SKM-1 (cell line): Measurements from ENCODE around the gene CDK18.
"Not testable (repeated sequence)": the region's sequence is repeated elsewhere in the genome, so short reads cannot be mapped to it uniquely, and the experiment has no call there.

Source experiments
- DNase-seq: peaks from one replicate; lab custom pipeline; 2025; ENCODE audit not compliant: unreplicated experiment; lab: John Stamatoyannopoulos, UW

Gene CDK18

DNA sequence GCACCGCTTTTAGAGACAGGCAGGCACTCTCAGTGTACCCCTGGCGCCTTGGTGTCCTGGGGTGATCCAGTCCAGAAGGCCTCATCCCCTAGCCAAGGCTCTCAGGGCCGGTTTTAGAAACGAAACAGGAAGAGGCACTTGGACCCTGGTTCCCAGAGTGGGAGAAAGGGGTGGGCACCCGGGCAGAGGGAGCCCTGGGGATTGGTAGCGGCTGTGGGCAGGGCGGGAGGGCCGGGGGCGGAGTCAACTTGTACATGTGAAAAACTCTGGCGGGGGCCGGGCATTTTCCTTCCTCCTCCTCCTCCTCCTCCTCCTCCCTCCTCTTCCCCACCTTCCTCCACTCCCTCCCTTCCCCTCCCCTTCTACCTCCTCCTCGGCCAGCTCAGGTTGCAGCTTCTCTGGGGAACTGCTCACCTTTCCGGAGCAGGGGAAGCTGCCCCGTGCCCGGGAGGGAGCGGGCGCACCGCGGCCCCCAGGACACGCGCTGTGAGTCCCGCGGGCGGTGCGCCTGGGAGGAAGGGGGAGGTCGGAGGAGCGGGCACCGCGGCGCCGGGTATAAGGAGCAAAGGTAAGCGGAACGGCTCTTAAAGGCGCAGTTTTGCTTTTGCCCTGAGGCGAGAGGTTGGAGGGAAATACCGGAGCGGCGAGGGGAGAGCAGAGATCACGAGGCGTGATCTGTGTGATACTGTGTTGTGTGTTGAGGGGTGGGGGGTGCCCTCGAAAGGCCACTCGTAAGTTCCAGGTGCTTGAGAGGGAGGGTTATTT is at the start of gene CDK18:
CDK18 (plus strand) TSS at position 359 of the 765 bp plus-strand sequence. CDS start 18,499 bp downstream, outside the sequence.
- peak; percentile 70 for DNase-seq

- DNase-seq = no peak
Observed at GRCh38 chr1:205454903-205455335, 49.5 kb upstream of the CDK18 start.

DNA sequence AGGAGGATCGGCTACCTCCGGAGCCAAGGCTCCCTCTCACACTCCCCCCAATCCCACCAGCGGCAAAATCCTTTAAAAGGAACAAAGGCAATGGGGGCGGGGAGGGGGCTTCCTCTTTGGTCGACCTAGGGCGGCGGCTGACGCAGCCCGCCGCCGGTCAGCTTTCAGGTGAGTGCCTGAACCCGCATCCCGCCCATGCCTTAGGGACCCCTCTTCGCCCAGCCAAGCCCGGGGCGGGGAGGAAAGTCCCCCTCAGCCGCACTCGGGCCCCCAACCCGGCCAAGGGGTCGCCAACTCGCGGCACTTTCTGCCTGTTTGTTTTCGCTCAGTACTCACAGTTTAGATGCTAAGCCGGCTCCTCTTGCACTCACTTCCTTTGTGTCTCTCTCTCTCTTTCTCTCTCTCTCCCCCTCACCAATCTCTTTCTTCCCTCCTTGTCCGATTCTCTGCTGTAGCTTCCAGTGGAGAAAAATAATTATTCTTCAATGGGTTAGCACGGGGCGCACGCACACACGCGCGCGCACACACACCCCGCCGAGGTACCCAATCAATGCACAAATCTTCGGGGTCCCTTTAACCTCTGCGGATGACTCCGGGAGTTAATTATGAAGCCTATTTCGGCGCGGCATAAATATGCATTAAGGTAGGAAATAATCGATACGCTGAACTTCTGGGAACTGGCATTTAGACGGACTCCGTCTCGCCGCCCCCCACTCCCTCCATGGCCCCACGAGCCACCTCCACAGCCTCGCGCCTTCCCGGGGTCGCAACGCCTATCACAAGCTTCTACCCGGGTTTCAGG is 48.7 kb upstream of the CDK18 start, which contains the start of gene BLACAT1:
BLACAT1 (minus strand) TSS at position 465 of the 802 bp plus-strand sequence.
- no peak for DNase-seq

DNA sequence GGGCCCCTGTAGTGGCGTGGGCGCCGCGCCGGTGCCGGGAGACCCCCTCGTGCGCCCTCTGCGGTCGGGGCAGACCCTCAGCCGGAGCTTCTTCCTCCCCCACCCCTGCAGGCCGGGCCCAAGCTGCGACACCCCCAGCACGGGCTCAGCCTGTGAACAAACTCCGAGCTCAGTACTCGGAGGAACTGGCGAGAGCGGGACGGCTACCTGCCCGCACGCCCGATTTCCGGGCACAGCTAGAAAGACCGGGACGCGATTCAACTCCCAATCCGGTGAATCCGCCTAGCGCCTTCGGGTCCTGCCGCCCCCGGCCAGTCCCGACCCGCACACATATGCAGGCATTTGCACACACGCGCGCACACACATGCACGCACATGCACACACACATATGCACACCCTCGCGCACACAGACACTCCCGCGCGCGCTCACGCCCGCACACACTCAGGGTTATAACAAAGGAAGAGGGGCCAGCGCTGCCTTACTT is 48.0 kb upstream of the CDK18 start:
- no peak for DNase-seq

GRCh38 chr1:205456868-205457745 is 47.4 kb upstream of the CDK18 start:
- no peak for DNase-seq

- no peak for DNase-seq
Observed at GRCh38 chr1:205458777-205459566, 45.5 kb upstream of the CDK18 start.

DNA sequence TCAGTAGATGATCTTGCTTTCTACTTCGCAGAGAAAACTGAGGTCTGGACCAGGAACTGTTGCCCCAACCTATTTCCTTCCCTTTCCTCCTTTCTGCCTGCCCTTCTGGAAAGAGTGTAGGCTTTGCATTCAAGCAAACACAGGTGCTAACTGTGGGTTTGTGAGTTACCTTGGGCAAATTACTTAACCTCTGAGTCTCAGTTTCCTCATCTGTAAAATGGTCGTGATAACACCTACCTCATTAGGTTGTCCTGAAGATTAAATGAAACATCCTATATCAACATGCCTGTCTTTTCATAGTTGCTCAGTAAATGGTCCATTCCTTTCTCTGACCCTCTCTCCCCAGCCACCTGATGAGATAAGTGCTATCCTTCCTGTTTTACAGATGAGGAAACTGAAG is 39.1 kb upstream of the CDK18 start:
- no peak for DNase-seq

GRCh38 chr1:205466595-205467220 is 37.8 kb upstream of the CDK18 start:
- DNase-seq = no peak

- no peak for DNase-seq
Observed at GRCh38 chr1:205470131-205470530, 34.3 kb upstream of the CDK18 start.

DNA sequence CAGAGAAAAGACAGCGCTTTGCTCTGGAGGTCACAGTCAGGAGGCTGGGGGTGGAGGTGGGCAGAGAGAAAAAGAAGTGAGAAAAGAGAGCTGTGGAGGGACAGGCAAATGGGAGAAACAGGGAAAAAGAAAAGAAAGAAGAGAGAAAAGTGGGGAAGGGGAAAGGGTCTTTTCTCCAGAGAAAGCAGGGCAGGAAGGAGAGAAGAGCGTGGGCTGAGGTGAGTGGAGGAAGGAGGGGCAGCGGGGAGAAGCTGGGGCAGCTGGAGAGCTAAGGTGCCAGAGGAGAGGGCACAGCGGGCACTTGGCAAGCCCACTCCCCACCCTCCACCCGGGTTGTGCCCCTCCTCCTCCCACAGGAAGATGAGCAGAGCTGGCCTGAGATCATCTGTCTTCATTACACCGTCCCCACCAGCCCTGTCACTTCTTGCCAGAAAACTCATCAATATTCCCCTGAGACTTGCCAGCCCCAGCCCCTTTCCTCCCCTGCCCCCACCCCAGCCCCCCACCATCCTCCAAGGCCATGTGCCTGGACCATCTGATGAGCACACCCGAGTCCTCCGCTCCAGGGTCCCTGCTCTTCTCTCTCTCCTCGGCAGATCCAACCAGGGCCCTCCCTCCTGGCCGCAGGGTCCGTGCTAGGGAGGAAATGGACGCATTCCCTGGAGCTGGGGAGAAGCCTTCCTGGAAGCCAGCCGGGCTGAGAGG is 31.6 kb upstream of the CDK18 start:
- DNase-seq = no peak

DNA sequence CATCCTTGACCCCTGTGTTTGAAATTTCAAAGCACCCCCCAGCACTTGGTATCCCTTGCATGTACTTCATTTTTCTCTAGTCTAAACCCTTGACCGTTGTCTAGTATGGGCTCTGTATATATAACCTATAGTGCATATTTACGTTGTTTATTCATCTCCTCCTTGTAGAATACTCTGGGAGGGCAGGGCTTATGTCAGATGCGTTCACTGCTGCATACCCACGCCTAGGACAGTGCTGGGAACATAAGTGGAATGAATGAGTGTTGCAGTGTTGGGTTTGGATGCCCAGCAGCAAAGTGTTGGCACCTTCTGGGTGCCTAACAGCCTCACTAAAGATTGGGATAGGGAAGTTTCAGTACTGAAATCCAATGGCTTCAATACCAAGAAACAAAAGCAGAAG is 31.0 kb upstream of the CDK18 start:
- DNase-seq = no peak

GRCh38 chr1:205473966-205474365 is 30.5 kb upstream of the CDK18 start:
- DNase-seq = no peak

DNA sequence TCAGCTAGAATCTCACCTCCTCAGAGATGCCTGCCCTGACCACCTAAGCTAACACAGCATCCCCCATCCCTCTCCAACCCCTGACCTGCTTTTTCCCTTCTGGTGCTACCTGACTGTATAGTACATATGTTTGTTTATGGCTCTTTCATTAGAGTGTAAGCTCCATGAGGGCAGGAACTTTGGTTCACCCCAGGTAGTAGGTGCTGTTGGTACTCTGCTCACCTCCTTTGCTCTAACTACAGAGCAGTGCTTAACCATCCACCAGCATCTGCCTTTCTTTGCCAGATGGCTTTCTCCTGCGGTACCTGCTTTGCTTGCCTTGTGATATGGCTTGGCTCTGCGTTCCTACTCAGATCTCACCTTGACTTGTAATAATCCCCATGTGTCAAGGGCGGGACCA is 29.9 kb upstream of the CDK18 start:
- DNase-seq = no peak

- DNase-seq = no peak
Observed at GRCh38 chr1:205475855-205476254, 28.6 kb upstream of the CDK18 start.

GRCh38 chr1:205476648-205477047 is 27.8 kb upstream of the CDK18 start:
- no peak for DNase-seq

DNA sequence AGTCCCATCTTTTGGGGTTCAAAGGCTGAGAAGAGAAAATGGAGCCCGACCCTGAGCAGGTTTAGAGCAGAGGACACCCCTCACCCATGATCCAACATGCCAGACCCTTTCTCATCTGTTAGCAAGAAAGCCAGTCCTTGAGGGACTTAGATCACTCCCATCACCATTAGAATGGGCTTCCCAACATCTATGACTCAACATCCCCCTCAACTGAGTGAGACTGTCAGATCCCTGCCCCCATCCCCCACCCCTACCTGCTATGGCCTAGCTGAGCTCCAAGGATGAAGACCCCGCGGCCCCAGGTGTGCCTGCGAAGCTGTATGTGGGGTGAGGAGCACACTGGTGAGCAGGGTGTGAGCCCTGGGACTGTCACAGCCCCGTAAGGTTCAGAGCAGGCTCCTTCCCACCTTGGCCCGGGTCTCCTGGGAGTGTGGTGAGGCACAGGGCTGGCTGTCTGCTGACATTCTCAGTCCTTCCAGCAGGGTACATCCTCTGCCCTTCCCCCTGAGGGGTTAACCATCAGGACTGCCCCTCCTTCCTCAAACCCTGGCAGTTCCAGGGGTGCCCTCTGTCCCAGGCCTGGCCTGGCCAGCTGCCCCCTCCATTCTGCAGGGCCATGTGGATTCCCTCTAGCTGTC is 27.2 kb upstream of the CDK18 start:
- DNase-seq = no peak

DNA sequence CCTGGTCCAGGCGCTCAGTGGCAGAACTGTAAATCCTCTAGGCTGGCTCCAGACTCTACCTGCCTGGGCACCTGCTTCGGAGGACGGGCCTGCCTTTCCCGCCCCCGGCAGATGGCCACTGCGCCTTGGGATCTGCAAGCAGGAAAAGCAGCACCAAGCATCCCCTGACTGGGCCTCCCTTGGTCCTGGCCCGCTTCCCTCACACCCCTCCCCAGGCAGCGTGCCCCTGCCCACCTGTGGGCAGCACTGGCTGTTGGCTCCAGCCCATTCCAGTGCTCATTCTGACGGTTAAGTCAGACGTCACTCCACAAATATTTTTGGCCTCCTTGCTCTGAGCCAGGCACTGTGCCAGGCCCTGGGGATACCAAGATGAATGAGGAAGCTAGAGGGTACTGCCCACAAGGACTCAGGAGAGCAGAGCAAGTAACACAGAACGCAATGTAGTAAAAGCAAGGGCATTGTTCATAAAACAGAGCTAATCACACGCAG is 26.7 kb upstream of the CDK18 start:
- DNase-seq = no peak

- DNase-seq = not testable (repeated sequence)
Observed at GRCh38 chr1:205478985-205479384, 25.5 kb upstream of the CDK18 start.
